ENCODE results near the gene GJA9. TPM values are rescaled to one million over a fixed set of nuclear protein-coding genes. Genes with fewer than 3 reads are reported as not detected.

Gene GJA9
- total RNA-seq, 2 experiments from 2014 or later: not detected

DNA sequence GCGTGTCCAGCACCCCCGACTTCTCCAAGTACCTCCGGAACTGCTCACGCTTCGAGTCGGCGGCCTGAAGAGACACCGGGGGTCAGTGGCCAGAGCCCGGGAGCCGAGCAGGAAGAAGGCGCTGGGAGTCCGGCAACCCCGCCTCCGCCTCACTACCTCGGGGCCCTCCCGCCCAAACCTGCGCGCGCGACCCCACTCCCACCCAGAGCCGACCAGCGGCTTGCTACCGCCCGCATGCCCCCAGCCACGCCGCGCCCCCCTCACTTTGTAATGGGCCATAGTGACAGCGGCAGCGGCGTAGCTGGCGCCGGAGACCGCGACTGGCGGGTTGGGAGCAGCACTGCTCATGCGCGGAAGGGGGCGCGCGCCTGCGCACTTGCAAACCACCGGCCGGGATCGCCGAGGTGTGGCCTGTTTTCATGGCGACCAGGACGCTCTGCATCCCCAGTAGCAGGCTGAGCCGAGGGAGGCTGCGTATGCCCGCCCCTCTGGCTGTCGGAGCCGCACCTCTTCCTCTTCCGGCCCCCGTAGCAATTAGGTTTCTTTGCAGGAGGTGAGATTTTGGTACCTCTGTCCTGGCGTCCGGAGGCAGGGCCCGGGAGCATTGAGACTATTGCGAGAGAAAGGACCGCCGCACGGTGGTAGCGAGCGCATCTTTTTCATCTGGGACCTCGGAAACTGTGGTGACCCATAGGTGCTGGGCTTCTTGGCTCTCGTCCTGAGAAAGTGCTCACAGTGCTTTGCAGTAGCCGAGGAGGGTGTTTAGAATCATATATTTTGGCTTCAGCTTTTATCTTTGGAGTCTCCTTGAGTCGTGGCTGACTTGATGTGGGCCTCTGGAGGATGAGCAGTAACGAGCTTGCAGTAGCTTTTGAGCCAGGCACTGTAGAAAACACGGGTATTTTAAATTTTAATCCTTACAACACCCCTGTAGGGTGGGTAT lies 8.1 kb downstream of the GJA9 start, which contains the start of gene MYCBP:
TSS of gene MYCBP (minus strand) at position 322 of the 943 bp plus-strand sequence. CDS start at position 279, 43 bp downstream.
- Mint-ChIP-seq H3K36me3 (ENCODE audit: low read depth) (peaks cover 5% of the 10 kb centered on the region), H3K9me3 (ENCODE audit: low read depth) (no peaks in the 10 kb centered on the region), H3K27me3 (no peaks in the 10 kb centered on the region), H3K27ac (peak within 1 kb of the TSS; percentile 83), H3K4me1 (peaks cover 26% of the 10 kb centered on the region), H3K4me3 (peak within 1 kb of the TSS; percentile 92)
- DNase-seq: peak; percentile 97
- POLR2A ChIA-PET: interaction anchor here (1.3 to 2.5 kb wide), 3 partner anchors 14 to 153 kb away, joined by 3 to 8 read pairs (median 5); partner anchors contain the start of gene NDUFS5
- intact Hi-C loops (cut with DNase I, micrococcal nuclease): loop anchor here (1.0 to 5.0 kb wide), 10 partner anchors 14 to 1401 kb away; partner anchors contain the start of genes AKIRIN1 (in 2 of the 2), NDUFS5 (in 2 of the 2), RRAGC (in 2 of the 2) and CDCA8 (in 1 of the 2)
- ATAC-seq: peak; percentile 99
- CTCF ChIA-PET: interaction anchor here (1.1 to 1.9 kb wide), 5 partner anchors 11 to 226 kb away, joined by 3 to 7 read pairs (median 4); partner anchors contain the start of gene RRAGC

DNA sequence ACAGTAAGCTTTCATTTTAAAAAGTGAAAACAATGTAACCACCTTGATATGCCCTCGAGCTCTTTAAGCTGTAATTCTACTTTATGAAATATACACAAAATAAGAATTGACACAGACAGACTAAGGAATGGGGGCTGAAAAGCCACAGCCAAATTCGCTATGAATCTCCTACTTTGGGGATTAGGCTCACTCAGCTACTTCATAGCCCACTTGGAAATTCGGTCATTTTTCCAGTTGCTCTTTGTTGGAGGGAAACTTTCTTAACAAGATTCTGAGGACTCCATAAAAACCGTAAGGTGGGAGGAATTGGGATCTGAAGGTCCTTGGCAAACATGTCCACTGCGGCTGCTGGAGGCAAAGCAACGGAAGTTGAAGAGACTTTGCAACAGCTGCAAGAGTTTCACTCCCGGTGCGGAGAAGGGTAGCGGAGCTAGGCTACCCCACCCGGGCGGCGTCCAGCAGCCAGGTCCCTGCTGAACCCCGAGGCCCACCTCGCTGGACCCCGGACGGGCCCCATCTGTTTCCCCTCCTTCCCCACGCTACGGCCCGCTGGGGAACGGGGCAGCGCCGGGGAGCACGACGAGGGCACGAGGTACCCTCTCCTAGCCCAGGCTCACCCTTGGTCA lies 8.9 kb downstream of the GJA9 start:
- H3K27me3 Mint-ChIP-seq: no peaks in the 10 kb centered on the region
- H3K27ac Mint-ChIP-seq: peak overlapping the region; percentile 79
- peak overlapping the region; percentile 92 for H3K4me3 Mint-ChIP-seq
- CTCF ChIA-PET: interaction anchor here (1.1 to 1.9 kb wide), 5 partner anchors 10 to 226 kb away, joined by 3 to 7 read pairs (median 4); partner anchors contain the start of gene RRAGC
- ATAC-seq (peak; percentile 36), DNase-seq (peak; percentile 57)
- H3K36me3 Mint-ChIP-seq (ENCODE audit: low read depth): peaks cover 5% of the 10 kb centered on the region
- intact Hi-C loops (cut with DNase I, micrococcal nuclease): loop anchor here (1.0 to 5.0 kb wide), 11 partner anchors 13 to 1400 kb away; partner anchors contain the start of genes AKIRIN1 (in 2 of the 2), NDUFS5 (in 2 of the 2), RRAGC (in 2 of the 2) and CDCA8 (in 1 of the 2)
- POLR2A ChIA-PET: interaction anchor here (0.6 to 2.5 kb wide), 5 partner anchors 10 to 703 kb away, joined by 3 to 8 read pairs (median 3); partner anchors contain the start of gene NDUFS5
- no peaks in the 10 kb centered on the region for H3K9me3 Mint-ChIP-seq (ENCODE audit: low read depth)
- peaks cover 29% of the 10 kb centered on the region for H3K4me1 Mint-ChIP-seq

DNA sequence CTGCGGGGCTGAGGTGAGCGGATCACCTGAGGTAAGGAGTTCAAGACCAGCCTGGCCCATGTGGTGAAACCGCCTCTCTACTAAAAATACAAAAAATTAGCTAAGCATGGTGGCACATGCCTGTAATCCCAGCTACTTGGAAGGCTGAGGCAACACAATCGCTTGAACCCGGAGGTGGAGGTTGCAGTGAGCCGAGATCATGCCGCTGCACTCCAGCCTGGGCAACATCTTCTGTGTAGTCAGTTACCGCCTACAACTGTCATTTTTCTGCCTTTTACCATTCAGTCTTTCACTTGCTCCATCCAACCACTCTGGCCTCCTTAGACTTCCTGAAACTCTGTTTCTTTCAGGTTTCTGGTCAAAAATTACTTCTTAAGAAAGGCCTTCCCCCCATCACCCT lies 10.4 kb downstream of the GJA9 start:
- POLR2A ChIA-PET: no interaction called here
- Mint-ChIP-seq H3K4me1 (peaks cover 31% of the 10 kb centered on the region), H3K36me3 (ENCODE audit: low read depth) (peaks cover 7% of the 10 kb centered on the region), H3K4me3 (no peak overlapping the region), H3K27me3 (no peaks in the 10 kb centered on the region), H3K9me3 (ENCODE audit: low read depth) (no peaks in the 10 kb centered on the region), H3K27ac (peak overlapping the region; percentile 4)
- CTCF ChIA-PET: interaction anchor here (0.7 to 0.9 kb wide), 2 partner anchors 11 to 367 kb away, joined by 3 to 5 read pairs; partner anchors contain the start of gene GJA9
- no peak for ATAC-seq
- intact Hi-C loops (cut with DNase I, micrococcal nuclease): loop anchor here (5.0 kb wide), 4 partner anchors 121 to 1399 kb away; partner anchors contain the start of genes AKIRIN1 (in 1 of the 2), PABPC4 (in 1 of the 2) and ZC3H12A (in 1 of the 2)
- no peak for DNase-seq

DNA sequence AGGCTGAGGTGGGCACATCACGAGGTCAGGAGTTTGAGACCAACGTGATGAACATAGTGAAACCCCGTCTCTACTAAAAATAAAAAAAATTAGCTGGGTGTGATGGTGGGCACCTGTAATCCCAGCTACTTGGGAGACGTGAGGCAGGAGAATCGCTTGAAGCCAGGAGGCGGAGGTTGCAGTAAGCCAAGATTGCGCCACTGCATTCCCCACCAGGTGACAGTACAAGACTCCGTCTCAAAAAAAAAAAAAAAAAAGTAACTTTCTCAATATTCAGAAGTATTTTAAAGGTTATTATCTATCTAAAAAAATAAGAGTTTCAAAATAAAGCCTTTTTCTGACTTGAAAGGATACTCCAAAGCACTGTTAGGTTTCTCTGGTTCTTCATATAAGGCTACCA lies 14.2 kb downstream of the GJA9 start:
- ATAC-seq (no peak), DNase-seq (no peak)
- H3K27ac Mint-ChIP-seq: no peak overlapping the region
- intact Hi-C loops (cut with DNase I, micrococcal nuclease): no loop called here
- H3K4me3 Mint-ChIP-seq: no peak overlapping the region
- H3K4me1 Mint-ChIP-seq: peaks cover 36% of the 10 kb centered on the region
- ChIA-PET CTCF (interaction anchor here (1.0 kb wide), 1 partner anchor 9 kb away, joined by 3 read pairs; no protein-coding TSS in a partner anchor), POLR2A (no interaction called here)
- H3K36me3 Mint-ChIP-seq (ENCODE audit: low read depth): peaks cover 13% of the 10 kb centered on the region
- no peaks in the 10 kb centered on the region for H3K27me3 Mint-ChIP-seq
- no peaks in the 10 kb centered on the region for H3K9me3 Mint-ChIP-seq (ENCODE audit: low read depth)

DNA sequence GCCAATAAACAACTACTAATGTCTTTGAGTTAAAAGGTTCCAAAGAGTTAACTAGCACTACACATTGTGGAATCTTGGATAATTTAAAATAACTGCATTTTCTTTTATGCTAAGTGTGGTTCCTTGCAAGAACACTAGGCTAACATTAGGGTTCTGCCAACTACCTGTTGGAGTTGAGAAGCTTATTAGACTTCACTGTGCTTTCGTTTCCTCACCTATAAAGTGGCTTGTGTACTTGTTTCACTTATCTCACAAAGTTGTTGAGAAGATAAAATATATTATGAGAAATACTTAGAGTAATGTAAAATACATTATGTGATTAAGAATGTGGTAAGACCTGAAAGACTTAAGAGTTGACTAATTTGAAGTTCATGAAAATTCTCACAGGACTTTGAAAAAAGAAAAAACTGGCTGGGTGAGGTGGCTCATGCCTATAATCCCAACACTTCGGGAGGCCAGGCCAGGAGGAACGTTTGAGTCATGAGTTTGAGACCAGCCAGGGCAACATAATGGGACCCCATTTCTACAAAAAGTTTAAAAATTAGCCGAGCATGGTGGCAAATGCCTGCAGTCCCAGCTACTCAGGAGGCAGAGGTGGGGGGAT lies 16.2 kb downstream of the GJA9 start:
- ChIA-PET POLR2A (no interaction called here), CTCF (no interaction called here)
- peak; percentile 26 for ATAC-seq
- H3K4me3 Mint-ChIP-seq: no peak overlapping the region
- H3K36me3 Mint-ChIP-seq (ENCODE audit: low read depth): peaks cover 16% of the 10 kb centered on the region
- DNase-seq: no peak
- H3K27me3 Mint-ChIP-seq: no peaks in the 10 kb centered on the region
- H3K4me1 Mint-ChIP-seq: peaks cover 38% of the 10 kb centered on the region
- H3K27ac Mint-ChIP-seq: peak overlapping the region; percentile 42
- no peaks in the 10 kb centered on the region for H3K9me3 Mint-ChIP-seq (ENCODE audit: low read depth)
- intact Hi-C loops (cut with DNase I, micrococcal nuclease): no loop called here

DNA sequence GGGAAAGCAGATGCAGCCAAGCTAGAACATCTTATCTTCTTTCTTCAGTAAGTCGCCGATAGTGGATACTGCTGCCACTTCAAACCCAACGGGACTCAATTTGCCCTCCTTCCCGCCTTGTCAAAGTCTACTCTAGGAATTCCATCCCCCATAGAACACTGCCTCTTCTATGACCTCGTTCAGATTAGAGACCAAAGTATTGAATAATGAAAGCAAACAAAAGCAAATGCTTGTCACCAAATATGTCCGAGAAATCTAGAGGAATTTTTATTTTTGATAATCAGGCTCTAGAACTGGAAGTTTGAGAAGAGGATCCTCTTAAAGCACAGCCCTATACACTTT lies 21.0 kb downstream of the GJA9 start:
- intact Hi-C loops (cut with DNase I, micrococcal nuclease): no loop called here
- Mint-ChIP-seq H3K4me3 (peak overlapping the region; percentile 98), H3K27me3 (no peaks in the 10 kb centered on the region), H3K36me3 (ENCODE audit: low read depth) (peaks cover 24% of the 10 kb centered on the region), H3K4me1 (peaks cover 58% of the 10 kb centered on the region), H3K27ac (peak overlapping the region; percentile 90), H3K9me3 (ENCODE audit: low read depth) (no peaks in the 10 kb centered on the region)
- CTCF ChIA-PET: interaction anchor here (2.1 kb wide), 1 partner anchor 12 kb away, joined by 6 read pairs; the partner anchor contains the start of gene MYCBP
- ATAC-seq (no peak), DNase-seq (no peak)
- POLR2A ChIA-PET: no interaction called here

DNA sequence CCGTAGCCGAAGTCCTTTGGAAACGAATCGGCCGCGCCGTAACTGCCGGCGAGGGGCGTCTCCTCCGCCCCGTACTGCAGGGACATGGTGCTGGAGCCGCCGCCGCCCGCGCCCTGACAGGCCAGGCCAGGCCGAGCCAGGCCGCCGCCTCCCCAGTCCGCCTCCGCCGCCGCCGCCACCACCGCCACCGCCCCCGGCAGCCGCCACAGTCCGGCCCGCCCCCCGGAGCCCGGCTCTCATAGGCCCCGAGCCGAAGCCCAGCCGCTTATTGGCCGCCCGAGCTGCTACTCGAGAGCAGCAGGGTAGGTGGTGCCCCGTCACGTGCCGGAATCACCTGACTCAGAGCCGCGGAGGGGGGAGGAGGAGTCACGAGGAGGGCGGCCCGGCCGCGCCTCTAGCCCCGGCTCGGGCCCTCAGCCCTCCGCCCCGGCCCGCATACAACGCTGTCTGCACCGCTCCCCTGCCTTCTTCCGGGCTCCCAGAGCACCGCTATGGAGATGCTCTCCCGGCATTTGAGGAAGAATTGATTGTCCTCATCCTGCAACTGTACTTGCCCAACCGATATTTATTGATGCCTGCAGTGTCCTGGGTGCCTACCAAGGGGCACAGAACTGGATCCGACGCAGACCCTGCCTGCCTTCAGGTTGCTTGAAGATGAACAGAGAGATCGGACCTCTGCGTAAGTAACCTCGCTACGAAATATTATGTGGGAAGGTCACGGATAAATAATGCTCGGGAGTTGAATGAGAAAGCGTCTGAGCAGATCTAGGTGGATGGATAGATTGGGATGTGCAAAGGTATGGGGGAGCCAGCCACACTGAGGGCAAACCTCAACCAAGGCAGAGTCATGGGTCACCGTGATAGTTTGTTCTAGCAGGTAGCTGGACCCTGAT lies 21.6 kb downstream of the GJA9 start, which contains the start of gene RRAGC:
TSS of gene RRAGC (minus strand) at position 212 of the 893 bp plus-strand sequence. CDS start at position 86, 126 bp downstream.
- ChIA-PET POLR2A (interaction anchor here (0.6 to 1.0 kb wide), 3 partner anchors 13 to 832 kb away, joined by 3 to 5 read pairs (median 4); partner anchors contain the start of gene MYCBP), CTCF (interaction anchor here (0.6 to 2.1 kb wide), 3 partner anchors 11 to 279 kb away, joined by 3 to 6 read pairs (median 3); partner anchors contain the start of gene MYCBP)
- H3K36me3 Mint-ChIP-seq (ENCODE audit: low read depth): peaks cover 27% of the 10 kb centered on the region
- peak within 1 kb of the TSS; percentile 91 for H3K27ac Mint-ChIP-seq
- DNase-seq: peak; percentile 99
- intact Hi-C loops (cut with DNase I, micrococcal nuclease): loop anchor here (1.0 to 10.0 kb wide), 13 partner anchors 13 to 1165 kb away; partner anchors contain the start of genes AKIRIN1 (in 2 of the 2), MYCBP (in 2 of the 2), CDCA8 (in 1 of the 2) and NDUFS5 (in 1 of the 2)
- H3K4me1 Mint-ChIP-seq: peaks cover 58% of the 10 kb centered on the region
- peak; percentile 98 for ATAC-seq
- peak within 1 kb of the TSS; percentile 98 for H3K4me3 Mint-ChIP-seq
- H3K9me3 Mint-ChIP-seq (ENCODE audit: low read depth): no peaks in the 10 kb centered on the region
- H3K27me3 Mint-ChIP-seq: no peaks in the 10 kb centered on the region

DNA sequence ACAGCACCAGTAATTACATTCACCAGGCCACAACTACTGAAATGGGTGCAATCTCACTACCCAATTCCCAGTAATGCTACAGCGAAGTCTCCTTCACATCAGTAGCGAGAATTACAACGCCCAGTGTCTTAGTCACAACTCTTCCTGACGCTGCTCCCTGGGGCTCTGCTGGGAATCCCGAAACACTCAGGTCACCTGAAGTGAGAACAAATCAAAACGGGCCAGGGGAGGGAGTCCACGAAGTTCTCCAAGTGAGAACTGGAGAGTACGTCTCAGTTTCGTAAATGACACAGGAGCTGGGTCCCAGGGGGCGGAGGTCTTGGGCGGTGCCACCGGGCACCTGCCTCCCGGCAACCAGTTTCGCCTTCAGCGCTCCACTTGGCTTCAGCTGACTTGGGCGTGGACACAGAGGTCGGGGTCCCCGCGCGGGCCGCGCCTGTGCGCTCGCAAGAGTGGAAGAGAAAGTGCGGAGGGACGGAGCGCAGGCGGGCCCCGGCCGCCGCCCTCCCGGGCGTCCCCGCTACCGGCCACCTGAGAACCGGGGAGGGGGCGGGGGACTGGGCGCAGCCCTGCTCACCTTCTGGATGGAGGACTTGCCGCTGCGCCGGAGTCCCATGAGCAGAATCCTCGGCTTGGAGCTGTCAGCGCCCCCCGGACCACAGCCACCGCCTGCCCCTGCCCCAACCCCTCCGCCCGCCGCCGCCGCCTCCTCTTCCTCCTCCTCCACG lies 22.4 kb downstream of the GJA9 start:
- peak; percentile 40 for ATAC-seq
- intact Hi-C loops (cut with DNase I, micrococcal nuclease): loop anchor here (1.0 to 10.0 kb wide), 13 partner anchors 14 to 1164 kb away; partner anchors contain the start of genes AKIRIN1 (in 2 of the 2), MYCBP (in 2 of the 2), CDCA8 (in 1 of the 2) and NDUFS5 (in 1 of the 2)
- Mint-ChIP-seq H3K27ac (peak overlapping the region; percentile 91), H3K27me3 (no peaks in the 10 kb centered on the region), H3K4me1 (peaks cover 60% of the 10 kb centered on the region), H3K4me3 (peak overlapping the region; percentile 98), H3K9me3 (ENCODE audit: low read depth) (no peaks in the 10 kb centered on the region), H3K36me3 (ENCODE audit: low read depth) (peaks cover 26% of the 10 kb centered on the region)
- ChIA-PET POLR2A (interaction anchor here (0.6 to 1.0 kb wide), 3 partner anchors 14 to 831 kb away, joined by 3 to 5 read pairs (median 4); partner anchors contain the start of gene MYCBP), CTCF (interaction anchor here (0.6 to 2.1 kb wide), 3 partner anchors 10 to 278 kb away, joined by 3 to 6 read pairs (median 3); partner anchors contain the start of gene MYCBP)
- peak; percentile 72 for DNase-seq

DNA sequence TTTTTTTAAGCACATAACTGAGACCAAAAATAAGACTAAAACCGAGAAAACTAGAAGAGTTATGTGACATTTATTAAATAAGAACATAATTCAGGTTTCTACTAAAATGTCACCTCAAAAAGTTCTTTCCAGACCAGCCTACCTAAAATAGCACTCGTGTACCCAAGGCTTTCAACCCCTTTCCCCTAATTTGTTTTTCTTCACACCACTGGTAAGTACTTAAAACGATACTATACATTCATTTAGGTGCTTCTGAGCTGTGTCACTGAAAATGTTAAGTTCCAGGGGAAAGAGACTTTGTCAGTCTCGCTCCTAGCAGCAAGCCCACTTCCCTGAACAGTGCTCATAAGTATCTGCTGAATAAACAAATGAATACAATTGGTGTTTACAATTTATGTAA lies 28.6 kb downstream of the GJA9 start:
- H3K36me3 Mint-ChIP-seq (ENCODE audit: low read depth): peaks cover 36% of the 10 kb centered on the region
- peak overlapping the region; percentile 87 for H3K27ac Mint-ChIP-seq
- CTCF ChIA-PET: interaction anchor here (1.2 kb wide), 1 partner anchor 14 kb away, joined by 5 read pairs; no protein-coding TSS in a partner anchor
- H3K4me1 Mint-ChIP-seq: peaks cover 44% of the 10 kb centered on the region
- POLR2A ChIA-PET: interaction anchor here (0.6 kb wide), 1 partner anchor 9 kb away, joined by 3 read pairs; no protein-coding TSS in a partner anchor
- intact Hi-C loops (cut with DNase I, micrococcal nuclease): loop anchor here (2.0 to 10.0 kb wide), 4 partner anchors 80 to 1158 kb away; partner anchors contain the start of genes CDCA8 (in 1 of the 2) and NDUFS5 (in 1 of the 2)
- no peaks in the 10 kb centered on the region for H3K9me3 Mint-ChIP-seq (ENCODE audit: low read depth)
- peak overlapping the region; percentile 32 for H3K4me3 Mint-ChIP-seq
- H3K27me3 Mint-ChIP-seq: no peaks in the 10 kb centered on the region
- peak; percentile 97 for ATAC-seq
- peak; percentile 44 for DNase-seq
